ENCODE data around the gene UBE3B.

The UBE3B gene

DNA sequence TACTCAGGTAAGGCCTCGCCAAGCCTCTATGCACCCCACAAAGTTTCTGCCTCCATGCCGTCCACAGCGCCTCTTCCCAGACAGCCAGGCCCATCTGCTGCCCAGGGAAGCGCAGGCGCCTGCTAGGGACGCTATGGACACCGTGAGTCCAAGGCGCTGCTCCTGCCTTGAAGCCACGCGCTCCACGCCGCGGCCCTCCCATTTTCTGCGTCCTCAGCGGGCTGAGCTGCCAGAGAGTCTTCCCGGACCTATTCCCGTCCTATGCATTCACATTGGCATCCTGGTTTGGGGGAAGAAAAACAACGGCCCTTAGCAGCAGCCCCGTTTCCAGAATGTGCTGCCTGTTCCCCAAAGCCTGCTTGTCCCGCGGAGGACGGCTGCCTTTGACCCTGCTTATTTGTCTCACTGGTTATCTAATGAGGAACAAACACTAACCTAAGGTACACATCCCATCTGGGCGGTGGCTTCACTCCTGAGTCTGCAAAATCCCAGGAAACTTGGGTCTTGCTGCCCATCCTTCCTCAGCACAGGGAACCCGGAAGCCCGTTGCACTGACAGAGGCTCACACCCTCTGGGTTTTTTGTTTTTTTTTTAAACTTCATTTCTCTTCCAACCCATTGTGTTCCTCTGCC is 57.9 kb downstream of the UBE3B start:
- no peak for DNase-seq

DNA sequence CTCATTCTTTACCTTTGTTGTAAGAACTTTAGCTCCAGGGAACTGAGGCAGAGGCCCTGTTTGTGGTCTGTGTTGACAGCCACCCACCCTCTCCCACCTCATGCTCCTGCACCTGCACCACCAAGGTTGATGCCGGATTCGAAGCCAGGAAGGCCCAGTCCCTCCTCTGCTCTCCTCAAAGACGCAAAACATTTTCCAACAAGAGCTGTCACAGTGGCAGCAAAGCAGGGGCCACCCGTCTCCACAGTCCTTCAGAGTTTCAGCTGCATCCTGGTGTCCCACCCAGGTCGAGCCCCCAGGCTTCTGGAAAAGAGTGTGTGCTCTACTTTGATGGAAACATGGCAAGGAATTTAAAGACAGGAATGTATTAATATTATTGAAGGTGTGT is 58.4 kb downstream of the UBE3B start:
- no peak for DNase-seq

DNA sequence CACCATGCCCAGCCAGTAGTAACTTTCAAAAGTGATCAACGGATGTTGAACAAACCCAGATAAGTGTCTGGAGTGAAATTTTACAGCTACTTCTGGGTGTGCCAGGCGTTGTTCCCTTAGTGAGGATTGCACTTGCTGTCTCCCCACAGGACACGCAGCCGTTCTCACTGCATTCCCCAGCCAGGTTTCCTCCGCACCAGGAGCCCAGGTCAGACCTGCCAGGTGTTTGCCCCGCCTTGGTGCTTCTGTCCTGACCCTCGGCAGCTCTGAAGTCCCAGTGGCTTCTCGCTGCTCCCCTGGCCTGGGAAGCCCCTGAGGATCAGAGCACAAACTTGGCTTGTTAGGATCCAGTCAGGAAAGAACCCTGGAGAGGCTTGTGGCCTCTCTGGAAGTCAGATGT is 59.7 kb downstream of the UBE3B start:
- no peak for DNase-seq

DNA sequence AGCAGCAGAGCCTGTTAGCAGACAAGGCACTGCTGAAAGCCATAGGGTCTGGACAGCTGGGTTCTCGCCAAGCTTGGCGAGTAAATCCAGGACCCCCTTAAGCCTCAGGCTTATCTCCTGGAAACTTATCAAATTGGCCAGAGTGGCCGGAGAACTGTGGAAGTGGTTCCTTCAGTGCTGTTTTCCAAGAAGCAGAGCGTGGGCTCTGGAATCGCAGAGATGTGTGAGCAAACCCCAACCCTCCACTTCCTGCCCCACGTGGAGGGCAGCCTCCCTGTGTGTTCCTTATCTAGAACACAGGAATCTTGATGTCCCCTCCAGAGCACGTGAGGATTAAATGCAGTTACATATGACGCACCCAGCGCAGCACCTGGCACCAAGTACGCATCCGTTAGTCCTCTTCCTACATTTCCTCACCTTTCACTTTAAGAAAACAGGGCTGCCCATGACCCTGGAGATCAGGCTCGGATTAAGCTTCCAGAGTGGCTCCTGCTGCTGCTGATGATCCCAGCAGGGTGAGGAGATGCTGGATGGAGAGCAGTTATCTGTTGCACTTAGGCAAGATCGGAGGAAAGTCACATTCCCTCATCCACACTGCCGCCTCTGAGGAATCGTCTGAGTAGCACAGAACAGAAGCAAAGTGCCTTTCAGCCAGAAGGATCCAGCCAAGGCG is 60.9 kb downstream of the UBE3B start:
- DNase-seq = no peak

DNA sequence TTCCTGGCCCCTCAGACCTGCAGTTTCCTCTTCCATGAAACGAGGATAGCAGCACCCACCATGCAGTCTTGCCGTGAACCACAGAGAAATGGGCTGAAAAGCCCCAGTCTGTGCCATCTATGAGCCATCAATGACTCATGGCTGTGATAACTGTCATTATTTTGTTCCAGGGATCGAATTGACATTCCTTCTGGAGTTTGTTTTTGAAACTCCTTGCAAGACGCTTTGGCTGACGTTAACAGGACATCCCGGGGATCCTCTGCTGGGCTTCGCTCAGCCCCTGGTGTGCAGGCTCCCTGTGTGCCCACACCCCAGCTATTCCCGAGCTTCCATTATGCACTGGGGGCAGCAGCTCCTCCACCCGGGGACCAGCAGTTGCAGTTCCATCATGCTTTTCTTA is 62.1 kb downstream of the UBE3B start:
- DNase-seq = no peak

DNA sequence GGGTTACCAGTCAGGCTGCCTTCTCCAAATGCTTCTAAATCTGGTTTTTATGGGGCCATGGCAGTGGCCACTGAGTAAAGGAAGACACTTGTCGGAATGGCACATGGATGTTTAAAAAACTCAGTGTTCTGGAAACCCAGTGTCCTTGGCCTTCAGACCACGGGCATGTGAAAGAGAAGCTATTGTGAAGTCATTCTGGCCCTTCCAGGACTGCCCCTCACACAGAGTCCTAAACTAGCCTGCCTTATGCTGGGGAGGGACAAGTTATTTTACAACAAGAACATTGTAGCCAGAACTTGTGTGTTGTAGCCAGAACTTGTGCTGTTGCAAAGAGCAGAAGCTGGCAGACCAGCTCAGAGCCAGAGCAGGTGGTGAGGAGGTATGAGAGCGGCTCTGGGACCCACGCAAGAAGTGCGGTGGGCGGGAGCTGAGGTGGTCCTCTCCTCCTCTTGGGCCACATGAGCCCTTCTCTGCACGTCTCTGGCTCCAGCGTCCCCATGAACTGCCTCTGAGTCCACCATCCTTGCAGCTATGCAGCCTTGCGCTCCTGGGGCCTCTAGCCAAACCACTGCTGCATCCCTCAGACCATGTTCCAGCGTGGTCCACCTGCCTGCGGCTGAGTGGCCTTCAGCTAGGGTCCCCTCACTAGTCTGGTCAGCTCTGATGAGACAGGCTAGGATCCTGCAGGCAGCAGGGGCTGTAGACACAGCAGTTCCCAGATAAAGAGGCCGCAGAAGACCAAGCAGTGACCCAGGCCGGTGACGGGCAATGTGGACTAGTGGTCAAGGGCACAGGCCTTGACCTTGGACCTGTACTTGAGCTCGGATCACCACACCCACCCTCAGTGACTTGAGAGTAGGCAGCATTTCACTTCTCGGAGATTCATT is 63.3 kb downstream of the UBE3B start:
- no peak for DNase-seq

DNA sequence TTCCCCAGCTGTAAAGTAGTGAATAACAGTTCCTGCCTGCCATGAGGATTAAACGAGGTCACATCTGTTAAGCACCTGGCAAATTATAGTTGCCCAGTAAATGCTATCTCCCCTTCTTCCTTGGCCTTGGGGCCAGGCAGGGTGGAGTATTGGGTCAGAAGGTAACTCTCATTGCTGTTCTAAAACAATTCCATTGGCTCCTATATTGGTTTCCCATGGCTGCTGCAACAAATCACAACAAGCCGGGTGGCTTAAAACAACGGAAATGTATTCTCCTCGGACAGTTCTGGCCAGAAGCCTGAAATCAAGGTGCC is 63.9 kb downstream of the UBE3B start:
- DNase-seq = no peak

DNA sequence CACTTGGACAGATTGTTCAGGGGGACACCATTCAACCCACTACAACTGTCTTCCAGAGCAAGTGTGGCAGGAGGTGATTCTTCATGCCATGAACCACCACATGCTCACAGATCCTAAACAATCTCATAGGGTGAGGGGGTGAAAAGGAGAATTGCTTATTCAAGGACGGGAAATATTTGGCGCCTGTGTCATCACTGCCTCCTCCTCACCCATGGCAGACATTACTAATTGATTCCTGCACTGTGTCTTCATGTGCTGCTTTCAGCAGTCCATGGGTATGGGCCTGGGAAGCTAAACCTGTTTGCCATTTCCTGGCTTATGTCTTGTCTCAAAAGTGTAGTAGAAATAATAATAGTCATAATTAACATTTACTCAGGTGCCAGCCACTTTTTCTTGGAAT is 64.6 kb downstream of the UBE3B start:
- DNase-seq = no peak

DNA sequence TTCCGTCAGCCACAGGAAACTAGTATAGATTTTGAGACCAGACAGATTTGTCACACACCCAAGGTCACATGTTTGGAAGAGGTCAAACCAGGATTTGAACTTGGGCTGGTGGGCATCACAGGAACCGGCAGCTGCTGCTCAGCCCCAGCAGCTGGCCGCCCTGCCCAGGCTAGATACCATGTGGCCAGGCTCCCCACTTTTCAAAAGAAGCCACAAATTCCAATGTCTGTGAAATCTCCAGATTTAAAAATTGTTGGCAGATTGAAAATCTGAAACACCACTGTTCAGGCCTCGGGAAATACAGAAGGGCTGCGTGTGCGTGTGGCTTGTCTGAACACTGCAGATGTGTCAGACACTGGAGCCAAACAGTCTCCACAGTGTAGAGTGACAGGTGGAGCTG is 65.4 kb downstream of the UBE3B start:
- no peak for DNase-seq

DNA sequence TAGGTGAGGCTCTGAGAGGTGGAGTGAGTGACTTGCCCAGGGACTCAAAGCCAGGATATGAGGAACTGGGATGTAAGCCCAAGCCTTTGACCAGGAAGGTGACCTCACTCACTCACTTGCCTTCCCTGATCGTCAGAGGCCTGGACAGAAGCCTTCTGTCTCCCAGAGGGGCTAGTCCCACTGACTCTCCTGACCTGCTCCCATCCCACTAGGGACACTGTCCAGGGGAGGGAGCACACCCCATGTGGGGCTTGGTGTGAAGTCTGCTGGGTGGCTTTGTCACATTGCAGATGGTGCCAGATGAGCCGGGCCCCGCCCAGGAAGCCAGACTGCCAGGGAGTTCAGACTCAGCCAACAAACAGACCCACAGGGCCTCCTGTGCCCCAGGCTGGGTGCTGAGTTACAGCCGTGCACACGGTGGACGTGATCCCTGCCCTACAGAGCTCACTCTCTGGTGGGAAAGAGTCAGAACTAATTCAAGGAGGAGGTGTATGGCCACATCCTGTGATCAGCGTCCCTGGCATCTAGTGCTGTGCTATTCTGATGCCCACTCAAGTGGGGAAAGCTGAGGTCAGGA is 67.6 kb downstream of the UBE3B start:
- DNase-seq = no peak

DNA sequence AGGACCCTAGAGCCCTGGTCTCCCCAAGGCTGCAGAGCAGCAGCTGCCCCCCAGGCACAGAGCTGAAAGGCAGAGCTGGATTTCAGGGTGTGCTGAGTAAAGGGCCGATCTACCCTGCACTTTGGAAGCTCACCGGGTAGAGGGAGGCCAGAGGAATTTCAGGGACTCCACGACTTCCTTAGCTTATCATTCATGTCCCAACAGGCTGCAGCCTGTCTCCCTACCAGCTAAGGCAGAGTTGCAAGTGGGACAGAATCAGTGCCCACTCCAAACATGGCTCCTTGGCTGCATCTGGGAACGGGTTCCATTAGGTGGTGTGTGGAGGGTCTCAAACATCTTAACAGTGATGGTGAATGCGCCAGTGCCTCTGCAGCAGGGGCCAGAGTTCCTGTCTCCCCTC is 68.4 kb downstream of the UBE3B start:
- no peak for DNase-seq

DNA sequence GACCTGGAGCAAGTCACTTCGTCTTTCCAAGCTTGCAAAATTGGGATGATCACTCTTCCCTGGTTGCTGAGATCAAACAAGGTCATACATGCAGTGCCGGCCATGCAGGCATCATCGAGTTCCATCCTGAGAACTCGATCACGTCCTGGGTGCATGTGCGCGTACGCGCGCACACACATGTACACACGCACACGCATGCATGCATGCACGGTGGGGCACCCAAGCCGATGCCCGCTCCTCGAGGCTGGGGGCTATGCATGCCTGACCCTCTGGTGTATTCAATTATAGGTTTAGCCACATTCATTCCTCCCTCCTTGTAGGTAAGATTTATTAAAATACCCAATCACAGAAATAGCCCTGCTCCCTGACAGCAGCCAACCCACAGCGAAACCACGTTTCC is 69.9 kb downstream of the UBE3B start:
- DNase-seq = no peak

DNA sequence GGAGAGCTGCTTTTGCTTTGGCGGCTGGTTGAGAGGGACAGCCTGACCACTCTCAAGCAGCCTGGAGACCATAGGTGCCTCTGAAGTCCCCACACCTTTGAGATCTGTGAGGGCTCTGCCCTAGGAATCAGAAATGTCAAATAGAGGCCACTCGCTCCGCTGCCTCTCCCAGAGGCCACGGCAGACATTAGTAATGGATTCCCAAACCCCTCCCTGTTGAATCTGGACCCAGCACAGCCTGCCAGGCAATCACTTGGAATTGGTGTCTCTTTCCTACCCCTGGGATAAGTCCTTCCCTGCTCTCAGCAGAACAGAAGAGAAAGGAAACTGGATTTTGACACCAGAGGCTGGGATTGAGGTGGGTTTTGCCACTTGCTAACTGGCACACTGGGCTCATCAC is 70.8 kb downstream of the UBE3B start:
- no peak for DNase-seq

DNA sequence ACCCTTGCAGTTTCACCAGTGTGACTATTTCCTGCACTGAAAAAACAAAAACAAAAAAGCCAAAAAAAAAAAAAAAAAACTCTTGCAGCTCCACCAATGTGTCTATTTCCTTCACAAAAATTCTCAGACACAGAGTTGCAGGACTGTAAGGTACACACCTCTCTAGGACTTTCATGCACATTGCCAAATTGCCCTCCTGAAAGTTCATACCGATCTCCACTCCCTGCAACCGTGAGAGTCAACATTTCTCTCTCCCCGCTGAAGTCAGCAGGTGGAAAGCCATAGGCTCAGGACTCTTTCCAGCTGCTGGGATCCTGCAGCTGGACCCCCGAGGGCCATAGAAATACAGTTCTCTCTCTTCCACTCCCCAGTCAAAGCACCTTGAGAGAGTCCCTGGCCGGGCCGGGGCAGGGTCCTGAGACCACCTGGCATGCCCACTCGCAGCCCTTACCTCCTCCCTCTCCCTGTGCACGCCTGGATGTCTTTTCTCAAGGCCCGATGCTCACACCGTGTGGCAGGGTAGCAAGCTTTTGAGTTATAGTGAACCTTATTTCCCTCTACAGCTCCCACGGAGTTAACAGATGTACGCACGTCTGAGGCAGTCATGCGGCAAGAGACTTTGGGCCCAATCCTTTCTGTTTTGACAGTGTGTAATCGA is 72.3 kb downstream of the UBE3B start:
- DNase-seq = no peak

DNA sequence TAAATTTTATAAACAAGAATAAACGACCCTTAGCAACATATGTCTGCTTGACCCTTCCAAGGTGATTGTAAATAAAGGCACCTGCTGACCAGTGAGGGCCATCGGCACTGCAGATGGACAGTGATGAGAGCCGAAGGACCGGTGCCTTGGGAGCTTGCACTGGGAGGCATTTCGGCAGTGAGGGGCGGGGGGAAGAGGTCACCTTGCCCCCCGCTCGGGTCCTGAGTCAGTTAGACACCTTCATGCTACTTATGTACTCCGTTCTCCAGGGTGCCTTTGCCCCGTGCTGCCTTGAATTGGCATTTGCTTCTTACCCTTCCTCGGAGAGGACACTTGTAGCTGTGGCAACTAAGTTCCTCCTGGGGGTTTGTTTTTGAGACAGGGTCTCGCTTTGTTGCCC is 72.8 kb downstream of the UBE3B start:
- DNase-seq = no peak

DNA sequence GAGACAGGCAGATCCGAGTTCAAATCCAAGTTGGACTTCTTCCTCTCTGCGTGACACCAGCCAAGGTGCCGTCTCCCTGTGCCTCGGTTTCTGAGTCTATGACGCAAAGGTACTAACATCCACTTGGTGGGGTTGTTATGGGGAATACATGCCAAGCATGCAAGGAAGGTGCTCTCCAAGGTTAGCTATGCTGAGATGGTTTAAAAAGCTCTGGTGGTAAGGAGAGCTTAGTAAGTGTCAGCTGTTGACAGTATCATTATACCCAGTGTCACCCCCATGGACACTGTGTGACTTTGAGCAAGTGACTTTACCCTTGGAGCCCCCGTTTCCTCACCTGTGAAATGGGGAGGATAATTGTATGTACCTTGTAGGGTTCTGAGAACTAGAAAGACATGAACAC is 73.7 kb downstream of the UBE3B start:
- DNase-seq = no peak

DNA sequence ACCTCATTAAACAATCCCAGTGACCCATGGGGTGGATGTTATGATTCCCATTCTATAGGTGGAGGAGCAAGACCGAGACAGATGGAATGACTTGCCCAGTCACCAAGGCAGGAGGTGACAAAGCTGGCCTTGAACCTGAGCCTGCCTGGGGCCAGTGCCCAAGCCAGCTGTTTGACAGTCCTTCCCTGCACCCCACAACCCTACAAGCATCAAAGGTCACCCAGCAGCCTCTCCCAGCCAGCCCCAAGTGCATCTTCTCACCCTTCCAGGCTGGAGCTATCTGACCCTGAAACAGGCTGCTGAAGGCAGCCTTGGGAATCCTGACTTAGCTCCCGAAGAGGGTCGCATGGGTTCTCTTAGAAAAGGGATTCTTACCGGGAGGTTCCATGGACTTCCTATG is 75.5 kb downstream of the UBE3B start:
- DNase-seq = no peak

DNA sequence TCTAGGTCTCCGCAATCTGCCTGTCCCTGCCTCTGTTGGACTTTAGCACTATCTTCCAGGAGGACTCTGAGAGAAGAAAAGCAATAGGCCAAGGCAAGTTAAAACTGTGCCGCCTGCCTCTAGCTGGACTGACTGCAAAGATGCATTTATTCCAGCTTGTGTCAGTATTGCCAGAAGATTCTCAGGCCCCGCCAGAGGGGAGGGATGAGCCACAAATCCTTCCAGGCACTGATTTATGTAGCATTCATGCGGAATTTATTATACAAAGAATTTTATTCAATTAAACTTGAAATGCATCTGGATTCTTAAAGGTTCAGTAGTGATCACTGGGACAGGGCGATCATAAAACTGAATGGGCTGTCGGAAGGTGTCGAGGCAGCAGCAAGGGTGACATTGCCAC is 76.0 kb downstream of the UBE3B start:
- DNase-seq = no peak

DNA sequence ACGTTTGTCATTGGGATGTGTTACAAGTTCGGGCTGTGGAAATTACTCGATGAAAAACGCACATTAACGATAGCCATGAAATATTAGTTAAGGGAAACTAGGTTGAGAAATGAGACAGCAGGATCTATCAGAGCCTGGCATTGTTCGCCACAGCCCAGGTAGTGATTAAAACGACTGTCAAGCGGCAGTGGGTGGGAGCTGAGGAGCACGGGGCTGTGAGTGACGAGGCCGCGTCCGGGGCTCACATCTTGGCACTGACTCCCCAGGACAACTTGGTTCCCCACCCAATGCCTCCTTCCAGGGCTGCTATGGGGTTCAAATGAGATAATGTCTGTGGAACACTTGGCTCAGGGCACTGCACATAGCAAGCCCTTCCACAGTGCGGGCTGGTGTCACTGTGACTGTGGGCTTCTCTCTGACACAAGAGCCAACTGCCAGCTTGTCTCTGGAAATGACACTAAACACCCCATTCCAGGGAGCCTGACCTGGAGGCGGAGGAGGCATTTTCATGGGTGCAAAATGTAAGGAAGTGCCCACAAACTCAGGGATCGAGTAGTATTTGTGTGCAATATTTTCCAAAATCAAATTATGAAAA is 76.6 kb downstream of the UBE3B start:
- no peak for DNase-seq

DNA sequence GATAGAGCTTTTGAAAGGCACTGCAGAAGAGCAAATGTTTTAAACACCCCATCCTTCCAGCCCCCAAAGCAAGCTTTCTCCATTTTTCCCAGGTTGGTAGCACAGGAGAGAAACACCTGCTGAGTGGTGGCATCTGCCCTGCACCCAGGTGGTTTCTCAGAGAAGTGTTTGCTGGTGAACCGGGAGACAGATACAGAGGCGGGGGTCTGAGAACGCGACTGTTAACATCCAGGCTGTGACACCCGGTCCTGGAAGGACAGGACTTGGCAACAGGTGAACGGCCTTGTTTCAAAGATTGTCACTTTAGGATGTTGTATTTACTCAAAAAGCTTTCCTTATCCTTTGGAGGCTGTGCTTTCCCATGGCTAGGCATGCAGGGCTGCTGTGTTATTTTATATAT is 77.3 kb downstream of the UBE3B start:
- no peak for DNase-seq

DNA sequence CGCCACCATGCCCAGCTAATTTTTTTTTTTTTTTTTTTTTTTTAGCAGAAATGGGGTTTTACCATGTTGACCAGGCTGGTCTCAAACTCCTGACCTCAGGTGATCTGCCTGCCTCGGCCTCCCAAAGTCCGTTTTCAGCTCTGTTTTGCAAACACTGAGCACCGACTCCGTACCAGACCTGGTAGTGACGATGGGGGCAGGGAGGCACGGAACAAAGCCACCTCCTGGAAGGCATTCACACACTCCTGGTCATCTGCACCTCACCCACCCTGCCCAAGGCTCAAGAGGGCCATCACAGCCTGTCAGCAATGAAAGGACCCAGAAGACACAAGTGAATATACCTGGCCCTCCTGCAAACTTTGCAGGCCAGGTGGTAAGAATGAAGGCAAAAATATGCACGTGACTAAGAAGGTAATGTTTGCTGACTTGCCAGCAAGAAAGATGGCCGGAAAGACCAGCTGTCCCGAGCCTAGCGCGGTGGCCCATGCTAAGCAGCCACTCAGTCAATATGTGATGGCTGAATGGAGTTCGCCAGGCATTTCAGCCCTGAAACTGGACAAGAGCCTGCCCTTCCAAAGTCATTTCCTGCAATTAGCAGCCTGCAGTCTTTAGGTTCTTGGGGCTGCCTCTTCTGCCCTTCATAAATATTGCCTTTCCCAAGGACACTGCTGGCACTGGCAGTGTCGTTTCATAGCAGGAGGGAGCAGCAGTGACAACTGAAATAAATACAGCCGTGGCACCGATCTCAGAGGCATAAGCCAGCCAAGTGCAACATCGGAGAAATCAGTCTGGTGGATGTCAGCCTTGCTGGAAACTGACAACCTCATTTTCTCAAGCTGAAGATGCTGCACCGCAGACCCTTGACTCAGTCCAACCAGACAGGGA is 78.2 kb downstream of the UBE3B start:
- no peak for DNase-seq

DNA sequence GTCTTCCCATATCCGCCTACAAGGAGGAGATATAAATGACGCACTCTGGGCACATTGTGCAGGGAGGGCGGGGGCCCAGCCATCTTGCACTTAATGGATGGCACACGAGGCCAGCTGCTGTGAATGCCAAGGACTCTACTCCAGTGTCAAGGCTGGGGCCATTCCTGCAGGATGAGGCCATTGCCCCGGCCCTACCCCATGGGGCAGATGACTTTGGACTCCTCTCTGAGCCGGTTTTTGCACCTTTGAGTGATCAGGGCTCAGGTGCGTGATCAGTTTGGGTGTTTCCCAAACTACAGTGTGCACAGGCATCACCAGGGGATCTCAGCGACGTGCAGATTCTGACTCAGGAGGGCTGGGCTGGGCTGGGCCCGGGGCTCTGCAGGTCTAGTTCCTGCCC is 79.8 kb downstream of the UBE3B start:
- no peak for DNase-seq
